Bronchial epithelial cell (primary cell): ENCODE results near the gene PRELP. TPM values are rescaled to one million over a fixed set of nuclear protein-coding genes. Genes with fewer than 3 reads are reported as not detected.

Experiments
- DNase-seq: peaks from one replicate; pipeline ENCODE4 v3.0.0-alpha.2; 2010; ENCODE audit warnings: low read depth
- FAIRE-seq: peaks from 2 replicates; lab custom pipeline; 2011; peaks lifted over from hg19 to GRCh38; lab: Jason Lieb, UNC
- H3K27me3 ChIP-seq: 2 replicates; pipeline ENCODE4 v1.5.1; 2011; ENCODE audit warnings: low read length; ENCODE audit not compliant: control insufficient read depth, insufficient read depth
- H3K36me3 ChIP-seq: 2 replicates; pipeline ENCODE4 v1.5.1; 2011; ENCODE audit warnings: low read length; ENCODE audit not compliant: control insufficient read depth, insufficient read depth
- H3K4me3 ChIP-seq: 2 replicates; pipeline ENCODE4 v1.5.1; 2011; ENCODE audit warnings: mild to moderate bottlenecking, low read depth, low read length, control low read depth
- CTCF ChIP-seq: IDR thresholded peaks from 2 replicates; pipeline ENCODE4 v1.5.1; 2011; ENCODE audit warnings: mild to moderate bottlenecking, moderate library complexity, low read length, control low read depth, inconsistent platforms; ENCODE audit not compliant: insufficient read depth, severe bottlenecking
- total RNA-seq: library from RNA; depleted of rRNA; stranded (reverse); fragments of >200 nt; gene quantifications from 2 replicates; pipeline ENCODE4 v1.2.1, GENCODE V29; 2014

The PRELP gene
- total RNA-seq, 1 donor from 2014 or later, result not detected

GRCh38 chr1:203531063-203531462 is 55.5 kb downstream of the PRELP start:
- H3K36me3 ChIP-seq, result no peaks in the 10 kb centered on the region
- FAIRE-seq, result no peak
- H3K27me3 ChIP-seq, result no peaks in the 10 kb centered on the region
- no peak for DNase-seq
- no peak for TF ChIP-seq CTCF
- no peak overlapping the region for H3K4me3 ChIP-seq

- no peak overlapping the region for H3K4me3 ChIP-seq
- no peaks in the 10 kb centered on the region for H3K27me3 ChIP-seq
- DNase-seq, result no peak
- FAIRE-seq, result no peak
- no peaks in the 10 kb centered on the region for H3K36me3 ChIP-seq
- TF ChIP-seq CTCF, result no peak
Measured at GRCh38 chr1:203534012-203534411, 58.4 kb downstream of the PRELP start.

GRCh38 chr1:203534526-203534925 is 58.9 kb downstream of the PRELP start:
- FAIRE-seq (peak; percentile 28), DNase-seq (peak; percentile 97)
- no peaks in the 10 kb centered on the region for H3K36me3 ChIP-seq
- no peak for TF ChIP-seq CTCF
- no peak overlapping the region for H3K4me3 ChIP-seq
- H3K27me3 ChIP-seq, result no peaks in the 10 kb centered on the region

- H3K36me3 ChIP-seq, result no peaks in the 10 kb centered on the region
- H3K4me3 ChIP-seq, result no peak overlapping the region
- no peak for FAIRE-seq
- no peak for TF ChIP-seq CTCF
- DNase-seq, result peak; percentile 57
- H3K27me3 ChIP-seq, result no peaks in the 10 kb centered on the region
Measured at GRCh38 chr1:203536575-203536974, 61.0 kb downstream of the PRELP start.

GRCh38 chr1:203536980-203537455 is 61.4 kb downstream of the PRELP start:
- no peak for FAIRE-seq
- DNase-seq, result peak; percentile 87
- Histone ChIP-seq H3K27me3 (no peaks in the 10 kb centered on the region), H3K36me3 (no peaks in the 10 kb centered on the region), H3K4me3 (no peak overlapping the region)
- TF ChIP-seq CTCF, result no peak

GRCh38 chr1:203537806-203538464 is 62.3 kb downstream of the PRELP start:
- DNase-seq (peak; percentile 70), FAIRE-seq (no peak)
- Histone ChIP-seq H3K36me3 (no peaks in the 10 kb centered on the region), H3K4me3 (no peak overlapping the region), H3K27me3 (no peaks in the 10 kb centered on the region)
- TF ChIP-seq CTCF, result no peak
